ENCODE data around the gene FLOT1. TPM values are rescaled to one million over a fixed set of nuclear protein-coding genes. Genes with fewer than 3 reads are reported as not detected.

The FLOT1 gene
- total and polyA plus RNA-seq, 2 of the 4 experiments (the other 2 are of a cell fraction), result 96.2 to 162 TPM

DNA sequence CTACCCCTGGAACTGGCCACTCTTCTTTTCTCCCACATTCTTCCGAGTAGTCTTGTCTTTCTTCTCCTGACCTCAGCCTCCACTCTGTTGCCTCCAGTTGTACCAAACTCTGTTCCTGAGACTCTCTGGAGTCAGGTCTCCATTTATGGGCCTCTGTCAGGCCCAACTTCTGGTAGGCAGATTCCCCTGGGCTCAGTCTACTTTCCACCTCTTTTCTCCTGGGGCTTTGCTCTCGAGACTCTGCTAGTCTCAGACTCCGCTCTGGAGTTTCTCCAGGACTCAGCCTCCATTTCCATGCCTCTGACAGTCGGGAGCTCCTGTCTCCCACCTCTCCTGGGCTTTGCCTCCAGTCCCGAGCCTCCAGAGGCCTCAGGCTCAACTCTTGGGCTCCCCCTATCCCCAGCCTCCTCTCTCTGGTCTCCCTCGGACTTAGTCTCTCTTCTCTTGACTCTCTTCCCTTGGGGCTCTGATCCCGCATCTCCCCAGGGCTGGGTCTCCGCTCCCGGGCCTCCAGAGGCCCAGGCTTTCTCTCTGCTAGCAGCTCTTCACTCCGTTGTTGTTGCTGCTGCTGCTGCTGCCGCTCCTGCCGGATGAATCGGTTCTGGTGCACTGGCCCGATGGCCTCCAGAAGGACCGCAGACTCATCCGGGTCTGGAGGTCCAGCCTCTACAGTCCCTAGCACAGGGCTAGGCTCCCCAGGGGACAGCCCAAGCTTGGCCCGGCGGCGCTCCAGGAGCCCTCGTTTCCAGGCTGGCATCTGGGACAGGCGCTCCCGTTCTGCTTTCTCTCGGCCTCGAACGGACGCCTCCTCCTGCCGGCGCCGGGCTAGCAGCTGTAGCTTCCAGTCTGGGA, 57.1 kb downstream of the FLOT1 start:
- 58% methylated on average over 16 of the region's 29 CpGs; no CpG with 5 or more reads in 1 of the 2 experiments for WGBS, 2 experiments (ENCODE audit: extremely low coverage in 2 of 2, insufficient read length in 1 of 2)
- Histone ChIP-seq H3K18ac (ENCODE audit: low read depth, low read length) (peak overlapping the region; percentile 98), H3K9me1 (ENCODE audit: insufficient read depth, low read length) (peaks cover 13% of the 10 kb centered on the region), H3K23ac (ENCODE audit: low read depth, low read length) (peak overlapping the region; percentile 99), H3K14ac (replicated peaks; ENCODE audit: low read depth, low read length) (peak overlapping the region; percentile 98), H4K91ac (ENCODE audit: insufficient read depth, low read depth, low read length) (peak overlapping the region; percentile 99), H2AK9ac (replicated peaks; ENCODE audit: low read depth, low read length, poor library complexity) (peak overlapping the region; percentile 100), H3K27me3 (ENCODE audit: control insufficient read depth, insufficient read depth, low read length) (no peaks in the 10 kb centered on the region), H2AFZ (replicated peaks; ENCODE audit: low read length, poor library complexity) (peak overlapping the region; percentile 18), H4K20me1 (ENCODE audit: insufficient read depth, low read length) (peaks cover 55% of the 10 kb centered on the region), H2BK15ac (ENCODE audit: low read depth, low read length) (peak overlapping the region; percentile 79; the same call in 2 of the 3 replicates), H3K9me3 (ENCODE audit: control insufficient read depth, insufficient read depth, low read length) (no peaks in the 10 kb centered on the region), H2BK20ac (ENCODE audit: low read depth, low read length) (no peak overlapping the region), H3K56ac (ENCODE audit: extremely low read depth, insufficient read depth, low read length) (peak overlapping the region; percentile 99), H3K4ac (ENCODE audit: low read depth, low read length) (peak overlapping the region; percentile 100), H3K4me3 (ENCODE audit: insufficient read depth, low read depth, low read length) (peak overlapping the region; percentile 97), H4K5ac (ENCODE audit: low read depth, low read length) (peak overlapping the region; percentile 91), H3K79me1 (ENCODE audit: low read depth in 1 of 2, low read length in 2 of 2) (peaks cover 18 to 40% of the 10 kb centered on the region in 2 experiments; a peak in 3 of 4 replicates), H3K4me1 (ENCODE audit: control insufficient read depth, insufficient read depth, low read length) (peaks cover 23% of the 10 kb centered on the region), H2BK120ac (ENCODE audit: low read depth, low read length) (peak overlapping the region; percentile 86), H2AK5ac (ENCODE audit: low read depth, low read length) (peak overlapping the region; percentile 100), H3K36me3 (ENCODE audit: control insufficient read depth, insufficient read depth, low read length) (peaks cover 32% of the 10 kb centered on the region), H2BK5ac (ENCODE audit: low read depth, low read length, poor library complexity, severe bottlenecking) (peak overlapping the region; percentile 98), H4K8ac (ENCODE audit: low read depth in 2 of 2, low read length in 2 of 2) (peak overlapping the region; percentile 85 to 94), H3K4me2 (ENCODE audit: low read depth, low read length) (peak overlapping the region; percentile 87), H3K27ac (ENCODE audit: insufficient read depth, low read length) (peak overlapping the region; percentile 100), H3K9ac (ENCODE audit: low read depth, low read length) (peak overlapping the region; percentile 100)
- no peak for ATAC-seq (ENCODE audit: low read depth)
- intact Hi-C loops (cut with micrococcal nuclease), result loop anchor here (1.0 kb wide), 1 partner anchor 37 kb away; no protein-coding TSS in a partner anchor
- dilution Hi-C loops (cut with HindIII; ENCODE audit: low sequenced_read_pairs, unreplicated experiment), result no loop called here
- TF ChIP-seq RCOR1 (IDR thresholded peaks at IDR 0.05; ENCODE audit: insufficient replicate concordance, low read length), result no peak
- TF ChIP-seq, protein P1, sequence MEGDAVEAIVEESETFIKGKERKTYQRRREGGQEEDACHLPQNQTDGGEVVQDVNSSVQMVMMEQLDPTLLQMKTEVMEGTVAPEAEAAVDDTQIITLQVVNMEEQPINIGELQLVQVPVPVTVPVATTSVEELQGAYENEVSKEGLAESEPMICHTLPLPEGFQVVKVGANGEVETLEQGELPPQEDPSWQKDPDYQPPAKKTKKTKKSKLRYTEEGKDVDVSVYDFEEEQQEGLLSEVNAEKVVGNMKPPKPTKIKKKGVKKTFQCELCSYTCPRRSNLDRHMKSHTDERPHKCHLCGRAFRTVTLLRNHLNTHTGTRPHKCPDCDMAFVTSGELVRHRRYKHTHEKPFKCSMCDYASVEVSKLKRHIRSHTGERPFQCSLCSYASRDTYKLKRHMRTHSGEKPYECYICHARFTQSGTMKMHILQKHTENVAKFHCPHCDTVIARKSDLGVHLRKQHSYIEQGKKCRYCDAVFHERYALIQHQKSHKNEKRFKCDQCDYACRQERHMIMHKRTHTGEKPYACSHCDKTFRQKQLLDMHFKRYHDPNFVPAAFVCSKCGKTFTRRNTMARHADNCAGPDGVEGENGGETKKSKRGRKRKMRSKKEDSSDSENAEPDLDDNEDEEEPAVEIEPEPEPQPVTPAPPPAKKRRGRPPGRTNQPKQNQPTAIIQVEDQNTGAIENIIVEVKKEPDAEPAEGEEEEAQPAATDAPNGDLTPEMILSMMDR (conservative IDR thresholded peaks at IDR 0.05; ENCODE audit: low read depth, low read length), result peak; percentile 15; the same call in 1 of the 2 replicates
- BruUV-seq (replicated peaks), result no TSS peak
- ChIA-PET POLR2A (ENCODE audit: unreplicated experiment) (interaction anchor here (0.7 to 0.8 kb wide), 2 partner anchors 33 to 71 kb away, joined by 3 to 6 read pairs; no protein-coding TSS in a partner anchor), CTCF (no interaction called here)
- in situ Hi-C loops (cut with MboI; ENCODE audit: low sequenced_read_pairs), result no loop called here
- DNase-seq, result no peak
